PFSK-1 (cell line): ENCODE measurements around the gene MYLIP.

Experiments used
- FOXP2 ChIP-seq: optimal IDR thresholded peaks from 2 replicates; pipeline ENCODE3; 2011; ENCODE audit warnings: borderline replicate concordance, control low read depth, inconsistent platforms; ENCODE audit not compliant: insufficient read depth; ENCODE audit errors: extremely low read length, extremely low read depth
- POLR2AphosphoS5 ChIP-seq: IDR thresholded peaks from 2 replicates; pipeline ENCODE4 v1.6.1; 2012; ENCODE audit warnings: low read depth, mild to moderate bottlenecking, control low read depth, low read length, moderate library complexity
- SIN3A ChIP-seq: IDR thresholded peaks from 2 replicates; pipeline ENCODE4 v1.6.1; 2012; ENCODE audit warnings: mild to moderate bottlenecking, low read length, moderate library complexity, borderline replicate concordance; ENCODE audit not compliant: insufficient read depth
- TAF1 ChIP-seq: IDR thresholded peaks from 2 replicates; pipeline ENCODE4 v1.6.1; 2012; ENCODE audit warnings: low read length, control low read depth, borderline replicate concordance; ENCODE audit not compliant: insufficient read depth
- TF ChIP-seq, protein P1 (sequence below), 2 experiments: IDR thresholded peaks; 2 replicates each; pipeline versions ENCODE4 v1.6.1 to v1.8.0; 2011 to 2012; ENCODE audit warnings: low read depth in 2 of 2, low read length in 2 of 2, control low read depth in 1 of 2, inconsistent platforms in 1 of 2, mild to moderate bottlenecking in 1 of 2, moderate library complexity in 1 of 2; ENCODE audit not compliant: insufficient read depth in 1 of 2

MYLIP gene

DNA sequence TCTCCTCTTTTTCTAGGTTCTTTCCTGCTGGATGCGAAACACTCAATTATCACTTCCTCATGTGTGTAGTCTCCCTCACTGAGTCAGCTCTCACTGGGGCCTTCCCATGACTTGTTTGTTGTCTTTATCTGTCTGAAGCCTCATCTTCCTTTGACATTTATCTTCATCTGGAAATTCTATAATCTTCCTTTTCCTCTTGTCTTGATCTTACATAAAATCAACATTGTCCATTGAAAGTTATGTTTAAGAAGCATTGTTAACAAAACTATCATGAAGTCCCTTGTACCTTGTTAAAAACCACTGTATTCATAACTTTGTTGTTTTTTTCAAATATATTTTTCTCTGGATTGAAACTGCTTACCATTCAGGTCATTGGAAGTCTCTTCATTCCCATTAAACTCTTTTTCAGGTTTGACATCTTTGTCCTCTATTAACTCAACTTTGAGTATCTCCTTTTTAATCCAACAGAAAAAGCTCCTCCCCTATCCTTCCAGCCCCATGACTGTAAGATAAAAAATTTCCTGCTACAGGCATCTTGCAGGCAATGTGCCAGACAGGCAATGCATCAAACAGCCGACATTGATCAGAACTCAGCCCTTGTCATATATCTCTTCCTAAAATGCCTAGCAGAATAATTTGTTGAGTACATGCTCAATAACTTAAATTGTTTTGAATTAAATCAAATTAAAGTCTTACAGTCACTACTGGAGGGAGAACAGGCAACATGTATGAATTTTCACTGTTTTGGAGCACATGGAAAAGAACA lies 34.8 kb downstream of the MYLIP start:
- no peak for TF ChIP-seq POLR2AphosphoS5
- TF ChIP-seq, protein P1, sequence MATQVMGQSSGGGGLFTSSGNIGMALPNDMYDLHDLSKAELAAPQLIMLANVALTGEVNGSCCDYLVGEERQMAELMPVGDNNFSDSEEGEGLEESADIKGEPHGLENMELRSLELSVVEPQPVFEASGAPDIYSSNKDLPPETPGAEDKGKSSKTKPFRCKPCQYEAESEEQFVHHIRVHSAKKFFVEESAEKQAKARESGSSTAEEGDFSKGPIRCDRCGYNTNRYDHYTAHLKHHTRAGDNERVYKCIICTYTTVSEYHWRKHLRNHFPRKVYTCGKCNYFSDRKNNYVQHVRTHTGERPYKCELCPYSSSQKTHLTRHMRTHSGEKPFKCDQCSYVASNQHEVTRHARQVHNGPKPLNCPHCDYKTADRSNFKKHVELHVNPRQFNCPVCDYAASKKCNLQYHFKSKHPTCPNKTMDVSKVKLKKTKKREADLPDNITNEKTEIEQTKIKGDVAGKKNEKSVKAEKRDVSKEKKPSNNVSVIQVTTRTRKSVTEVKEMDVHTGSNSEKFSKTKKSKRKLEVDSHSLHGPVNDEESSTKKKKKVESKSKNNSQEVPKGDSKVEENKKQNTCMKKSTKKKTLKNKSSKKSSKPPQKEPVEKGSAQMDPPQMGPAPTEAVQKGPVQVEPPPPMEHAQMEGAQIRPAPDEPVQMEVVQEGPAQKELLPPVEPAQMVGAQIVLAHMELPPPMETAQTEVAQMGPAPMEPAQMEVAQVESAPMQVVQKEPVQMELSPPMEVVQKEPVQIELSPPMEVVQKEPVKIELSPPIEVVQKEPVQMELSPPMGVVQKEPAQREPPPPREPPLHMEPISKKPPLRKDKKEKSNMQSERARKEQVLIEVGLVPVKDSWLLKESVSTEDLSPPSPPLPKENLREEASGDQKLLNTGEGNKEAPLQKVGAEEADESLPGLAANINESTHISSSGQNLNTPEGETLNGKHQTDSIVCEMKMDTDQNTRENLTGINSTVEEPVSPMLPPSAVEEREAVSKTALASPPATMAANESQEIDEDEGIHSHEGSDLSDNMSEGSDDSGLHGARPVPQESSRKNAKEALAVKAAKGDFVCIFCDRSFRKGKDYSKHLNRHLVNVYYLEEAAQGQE (IDR thresholded peaks at IDR 0.05; ENCODE audit: insufficient read depth in 1 of 2, low read depth in 2 of 2, low read length in 2 of 2): no peak
- no peak for TF ChIP-seq TAF1

GRCh38 chr6:16165641-16166040 lies 36.8 kb downstream of the MYLIP start:
- TF ChIP-seq SIN3A (no peak), TAF1 (no peak), FOXP2 (no peak), POLR2AphosphoS5 (no peak)
- TF ChIP-seq, protein P1 (IDR thresholded peaks at IDR 0.05; ENCODE audit: insufficient read depth in 1 of 2, low read depth in 2 of 2, low read length in 2 of 2): no peak

DNA sequence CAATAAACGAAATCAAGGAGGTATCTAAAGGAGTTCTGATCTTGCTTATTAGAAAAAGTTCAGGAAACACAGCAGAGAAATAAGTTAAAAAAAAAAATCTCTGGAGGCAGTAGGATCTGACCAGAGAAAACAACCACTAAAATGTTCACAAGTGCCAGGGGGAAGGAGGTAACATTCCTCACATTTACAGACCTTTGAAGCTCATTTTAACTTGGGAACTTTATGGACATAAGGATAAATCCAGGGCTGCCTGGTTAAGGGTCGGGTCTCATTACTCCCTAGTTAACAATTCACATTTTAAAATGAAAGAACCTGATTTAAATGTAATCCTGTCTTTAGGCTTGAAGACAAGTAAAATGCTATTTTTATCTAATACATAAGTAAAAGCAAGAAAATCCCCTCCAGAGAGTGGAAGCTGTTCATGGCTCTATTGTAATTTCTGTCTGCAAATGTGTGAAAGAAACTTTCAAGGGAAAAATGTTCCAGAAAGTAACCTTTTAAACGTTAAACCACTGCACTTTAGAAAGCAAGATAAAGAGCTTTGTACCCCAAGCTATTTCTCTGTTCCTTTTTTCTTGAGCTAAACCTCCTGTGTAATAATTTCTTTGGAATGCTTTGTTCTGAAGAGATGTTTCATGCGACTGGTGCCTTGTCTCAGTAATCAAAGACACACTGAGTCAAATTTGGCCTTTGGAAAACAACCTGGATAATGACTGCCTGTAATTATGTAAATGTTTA lies 38.2 kb downstream of the MYLIP start:
- no peak for TF ChIP-seq FOXP2
- no peak for TF ChIP-seq POLR2AphosphoS5
- TF ChIP-seq, protein P1 (IDR thresholded peaks at IDR 0.05; ENCODE audit: insufficient read depth in 1 of 2, low read depth in 2 of 2, low read length in 2 of 2): no peak
- no peak for TF ChIP-seq SIN3A
- no peak for TF ChIP-seq TAF1

DNA sequence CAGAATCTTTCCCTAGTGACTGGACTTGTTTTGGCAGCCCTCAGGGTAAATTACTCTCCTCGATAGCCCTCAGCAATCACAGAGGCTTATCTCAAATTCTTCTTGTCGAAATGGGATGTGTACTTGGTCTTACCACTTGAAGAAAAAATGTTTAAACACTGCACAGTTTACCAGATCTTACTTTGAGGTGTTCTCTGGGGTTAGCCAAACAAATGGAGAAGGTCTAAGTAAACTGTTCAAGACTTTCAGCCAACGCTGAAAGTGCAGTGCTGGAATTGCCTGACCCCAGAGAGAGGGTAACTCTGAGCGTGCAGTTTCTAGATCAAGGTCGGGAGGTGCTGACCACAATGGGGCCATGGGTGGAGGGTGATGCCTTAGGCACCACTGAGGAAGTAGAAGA lies 39.2 kb downstream of the MYLIP start:
- TF ChIP-seq SIN3A (no peak), POLR2AphosphoS5 (no peak), TAF1 (no peak), FOXP2 (no peak)
- TF ChIP-seq, protein P1 (IDR thresholded peaks at IDR 0.05; ENCODE audit: insufficient read depth in 1 of 2, low read depth in 2 of 2, low read length in 2 of 2): no peak
